HG03442 (cell line): Measurements from ENCODE around the gene PRRG4.
A peak's percentile ranks its signal among the peaks of the same experiment; 100 is the strongest.
"Not testable (repeated sequence)": the region's sequence is repeated elsewhere in the genome, so short reads cannot be mapped to it uniquely, and the experiment has no call there.

Source experiments
- ATAC-seq: cut with Tn5 transposase; IDR thresholded peaks from one replicate; pipeline ENCODE4 v1.9.1; 2021; ENCODE audit warnings: mild to moderate bottlenecking, moderate library complexity; ENCODE audit not compliant: unreplicated experiment

PRRG4 gene

DNA sequence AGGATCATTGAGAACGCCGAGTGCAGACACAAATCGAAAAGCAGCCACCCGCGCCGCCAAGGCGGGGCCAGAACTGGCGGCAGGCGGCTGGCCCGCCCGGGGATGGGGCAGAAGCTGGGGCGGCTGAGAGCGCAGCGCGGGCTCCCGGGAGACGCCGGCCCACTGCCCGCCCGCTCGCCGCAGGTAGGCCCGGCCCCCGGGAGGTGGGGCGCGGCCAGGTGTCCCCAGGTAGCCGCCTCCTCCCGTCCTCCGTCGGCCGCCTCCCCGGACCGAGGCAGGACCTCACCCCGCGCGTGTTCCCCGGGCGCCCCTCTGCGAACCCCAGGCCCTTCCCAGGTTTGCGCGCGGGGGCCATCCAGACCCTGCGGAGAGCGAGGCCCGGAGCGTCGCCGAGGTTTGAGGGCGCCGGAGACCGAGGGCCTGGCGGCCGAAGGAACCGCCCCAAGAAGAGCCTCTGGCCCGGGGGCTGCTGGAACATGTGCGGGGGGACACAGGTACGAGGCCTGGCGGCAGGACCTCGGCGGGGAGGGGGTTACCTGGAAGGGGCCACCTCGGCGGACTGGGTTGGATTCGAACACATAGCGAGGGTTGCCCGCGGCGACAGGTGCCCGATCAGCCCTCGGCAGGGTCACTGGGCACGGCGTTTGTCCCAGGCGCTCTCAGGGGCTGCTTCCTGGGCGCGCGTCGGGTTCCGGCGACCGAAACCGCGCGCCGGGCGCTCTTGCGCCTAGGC, at the start of gene PRRG4:
Gene PRRG4 (plus strand): TSS at position 248 of the 733 bp plus-strand sequence. CDS start 603 bp downstream, outside the sequence.
- ATAC-seq: peak; percentile 78

DNA sequence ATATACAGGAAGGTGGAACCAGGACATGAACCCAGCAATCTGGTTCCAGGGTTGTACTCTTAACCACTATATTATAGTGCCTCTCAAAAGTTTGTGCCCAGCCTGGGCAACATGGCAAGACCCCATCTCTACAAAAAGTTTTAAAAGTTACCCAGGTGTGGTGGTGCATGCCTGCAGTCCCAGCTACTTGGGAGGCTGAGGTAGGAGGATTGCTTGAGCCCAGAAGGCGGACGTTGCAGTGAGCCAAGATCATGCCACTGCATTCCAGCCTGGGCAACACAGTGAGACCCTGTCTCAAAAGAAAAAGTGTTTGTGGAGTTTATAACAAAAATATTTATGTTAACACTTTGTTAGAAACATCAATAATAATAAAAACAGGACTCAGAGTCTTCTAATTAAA, 48.9 kb upstream of the PRRG4 start:
- ATAC-seq: not testable (repeated sequence)

- no peak for ATAC-seq
Measured at GRCh38 chr11:32781721-32782120, 48.0 kb upstream of the PRRG4 start.

- ATAC-seq: no peak
Measured at GRCh38 chr11:32785262-32785661, 44.5 kb upstream of the PRRG4 start.

DNA sequence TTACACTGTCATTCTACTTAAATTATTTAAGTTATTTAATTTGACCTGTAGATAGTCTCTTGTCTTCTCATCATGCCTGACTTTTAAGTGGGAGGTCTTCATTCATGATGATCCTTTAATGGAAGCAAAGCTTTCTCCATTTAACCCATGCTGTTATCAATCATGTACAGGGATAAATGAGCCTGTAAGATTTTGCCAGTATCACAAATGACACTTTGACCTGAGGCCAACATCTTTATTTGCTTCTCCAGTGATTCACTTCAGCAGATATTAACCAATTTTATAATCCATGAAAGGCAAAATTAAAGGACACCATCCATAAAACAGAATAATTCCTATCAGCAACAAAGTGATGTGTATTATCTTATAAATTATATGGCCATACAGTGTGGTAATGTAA, 42.9 kb upstream of the PRRG4 start:
- no peak for ATAC-seq

DNA sequence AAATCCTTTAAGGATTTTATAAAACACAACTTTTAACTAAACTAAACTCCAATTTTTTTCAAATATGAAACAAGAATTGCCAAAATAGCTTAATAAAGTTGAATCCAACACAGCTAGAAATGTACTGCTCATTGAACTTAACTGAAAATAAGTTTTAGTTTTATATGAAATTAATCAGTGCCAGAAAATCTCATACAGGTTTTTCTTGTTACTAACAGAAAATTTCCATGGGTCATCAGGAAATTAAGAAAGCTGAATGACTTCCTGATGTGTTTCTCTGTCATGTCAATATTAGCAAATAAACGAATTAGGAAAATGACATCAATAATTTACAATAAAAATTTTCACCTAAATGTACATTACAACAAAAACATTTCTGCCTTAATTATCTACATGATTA, 38.8 kb upstream of the PRRG4 start:
- no peak for ATAC-seq

GRCh38 chr11:32792111-32792947, 37.4 kb upstream of the PRRG4 start:
- peak; percentile 24 for ATAC-seq

- ATAC-seq: peak; percentile 72
Measured at GRCh38 chr11:32792948-32793475, 36.7 kb upstream of the PRRG4 start.

GRCh38 chr11:32794439-32794838, 35.3 kb upstream of the PRRG4 start, which contains the start of gene CCDC73:
Gene CCDC73, minus strand, starts transcription at chr11:32794662. Its CDS starts 34,419 bp downstream, at chr11:32760243.
- no peak for ATAC-seq

DNA sequence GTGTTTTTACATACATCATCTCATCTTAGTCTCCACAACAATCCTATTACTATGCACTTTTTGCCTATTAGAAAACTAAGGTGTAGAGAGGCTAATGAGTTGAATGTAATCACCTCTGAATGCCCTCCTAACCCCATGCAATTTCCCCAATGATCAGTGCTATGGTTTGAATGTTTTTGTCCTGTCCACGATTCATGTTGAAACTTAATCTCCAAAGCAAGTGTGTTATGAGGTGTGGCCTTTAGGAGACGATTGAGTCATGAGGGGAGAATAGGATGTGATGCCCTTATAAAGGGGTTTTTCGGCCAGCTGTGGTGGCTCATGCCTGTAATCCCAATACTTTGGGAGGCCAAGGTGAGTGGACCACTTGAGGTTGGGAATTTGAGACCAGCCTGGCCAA, 33.3 kb upstream of the PRRG4 start:
- no peak for ATAC-seq

- peak; percentile 100 for ATAC-seq
Measured at GRCh38 chr11:32809313-32809712, 20.4 kb upstream of the PRRG4 start.

GRCh38 chr11:32817181-32817851, 12.4 kb upstream of the PRRG4 start:
- no peak for ATAC-seq

GRCh38 chr11:32817852-32818183, 11.9 kb upstream of the PRRG4 start:
- no peak for ATAC-seq

DNA sequence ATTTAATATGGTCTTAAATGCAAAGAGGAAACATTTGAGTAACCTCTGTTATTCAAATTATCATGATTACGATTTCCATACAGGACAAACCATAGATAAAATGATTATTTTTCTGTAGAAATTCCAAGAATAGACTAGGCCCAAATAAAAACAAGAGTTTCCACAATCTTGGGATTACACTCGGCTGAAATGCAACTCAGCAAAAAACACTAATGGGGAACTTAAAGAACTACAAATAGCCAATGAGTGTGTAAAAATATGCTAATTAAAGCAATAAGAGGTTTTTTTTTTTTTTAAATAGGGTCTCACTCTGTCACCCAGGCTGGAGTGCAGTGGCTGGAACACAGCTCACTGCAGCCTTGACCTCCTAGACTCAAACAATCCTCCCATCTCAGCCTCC, 10.5 kb upstream of the PRRG4 start:
- no peak for ATAC-seq

DNA sequence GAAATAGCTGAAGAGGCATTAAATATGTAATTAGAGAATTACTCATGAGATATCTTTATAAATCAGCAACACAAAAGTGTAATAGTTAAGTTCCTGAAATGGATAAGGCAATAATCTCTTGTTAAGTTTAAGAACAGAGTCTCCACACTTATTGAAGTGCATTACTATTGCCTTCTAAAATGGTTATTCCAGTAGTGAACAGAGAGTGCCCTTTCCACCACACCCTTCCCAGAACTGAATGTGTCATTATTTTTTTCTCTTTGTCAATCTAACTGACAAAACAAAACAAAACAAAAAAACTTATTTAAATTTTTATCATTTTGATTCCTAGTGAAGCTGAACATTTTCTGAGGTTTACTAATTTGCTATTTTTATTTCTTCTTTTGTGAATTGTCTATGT, 9.2 kb upstream of the PRRG4 start:
- no peak for ATAC-seq

DNA sequence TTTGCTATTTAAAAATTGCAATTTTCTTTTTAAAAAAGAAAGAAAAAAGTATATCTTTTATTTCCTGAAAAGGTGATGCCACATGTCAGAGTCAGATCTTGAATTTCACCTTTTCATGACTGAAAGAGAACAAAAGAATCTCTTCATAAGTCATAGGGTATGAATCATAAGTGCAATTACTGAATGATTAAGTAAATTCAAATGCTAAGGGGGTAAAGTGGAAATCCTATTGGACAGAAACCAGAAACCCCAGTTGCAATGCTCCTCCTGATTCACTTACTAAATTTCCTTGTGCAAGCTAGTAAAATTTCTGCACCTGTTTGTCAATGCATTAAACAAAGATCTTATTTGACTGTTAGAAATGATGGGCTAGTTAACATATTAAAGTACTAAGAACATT, 8.2 kb upstream of the PRRG4 start:
- no peak for ATAC-seq

GRCh38 chr11:32821917-32822560, 7.7 kb upstream of the PRRG4 start:
- ATAC-seq: no peak

DNA sequence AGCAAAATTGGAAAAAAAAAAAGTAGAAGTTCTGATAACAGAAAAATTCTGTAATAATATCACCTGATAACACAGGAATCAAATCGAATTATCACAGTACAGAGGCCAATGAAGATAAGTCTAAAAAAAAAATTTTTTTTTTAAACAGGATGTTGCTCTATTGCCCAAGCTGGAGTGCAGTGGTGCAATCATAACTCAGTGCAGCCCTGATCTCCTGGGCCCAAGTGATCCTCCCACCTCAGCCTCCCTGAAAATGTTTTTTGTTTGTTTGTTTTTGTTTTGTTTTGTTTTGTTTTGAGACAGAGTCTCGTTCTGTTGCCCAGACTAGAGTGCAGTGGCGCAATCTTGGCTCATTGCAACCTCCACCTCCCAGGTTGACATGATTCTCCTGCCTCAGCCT, 6.1 kb upstream of the PRRG4 start:
- ATAC-seq: not testable (repeated sequence)

DNA sequence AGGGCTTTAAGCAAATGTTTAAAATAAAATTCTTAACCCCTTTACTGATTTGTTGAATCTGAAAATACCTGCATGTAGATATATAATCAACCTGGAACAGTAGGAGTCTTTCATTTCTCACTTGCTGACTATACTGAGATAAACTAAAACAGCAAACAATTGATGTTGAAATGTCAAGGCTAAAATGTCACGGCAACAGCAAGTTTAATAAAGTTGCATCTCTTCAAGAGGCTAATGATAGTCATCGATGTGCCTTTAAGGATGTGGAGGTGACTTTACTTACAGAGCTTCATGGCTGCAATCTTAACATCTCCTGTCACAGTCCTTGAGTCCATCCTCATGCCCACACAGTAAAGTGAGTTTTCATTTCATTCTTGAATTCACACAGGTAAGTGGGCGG, 3.6 kb upstream of the PRRG4 start:
- ATAC-seq: no peak

DNA sequence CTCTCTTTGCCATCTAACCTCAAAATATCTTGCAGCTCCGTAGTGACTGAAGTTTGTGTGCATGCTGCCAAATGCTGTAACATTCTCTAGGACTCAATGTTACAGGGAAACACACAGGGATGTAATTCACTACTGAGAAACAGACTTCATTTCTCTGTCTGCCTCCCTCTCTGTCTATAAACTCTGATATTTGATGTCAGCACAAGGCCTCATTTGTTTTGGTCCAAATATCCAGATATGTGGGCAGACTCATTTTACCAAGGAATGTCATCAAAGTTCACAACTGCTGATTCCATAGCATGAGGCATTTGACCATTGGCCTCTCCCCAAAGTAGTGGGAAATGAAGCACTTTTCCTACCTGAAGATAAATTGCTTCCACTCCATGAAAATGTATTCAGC, 2.5 kb upstream of the PRRG4 start:
- no peak for ATAC-seq

DNA sequence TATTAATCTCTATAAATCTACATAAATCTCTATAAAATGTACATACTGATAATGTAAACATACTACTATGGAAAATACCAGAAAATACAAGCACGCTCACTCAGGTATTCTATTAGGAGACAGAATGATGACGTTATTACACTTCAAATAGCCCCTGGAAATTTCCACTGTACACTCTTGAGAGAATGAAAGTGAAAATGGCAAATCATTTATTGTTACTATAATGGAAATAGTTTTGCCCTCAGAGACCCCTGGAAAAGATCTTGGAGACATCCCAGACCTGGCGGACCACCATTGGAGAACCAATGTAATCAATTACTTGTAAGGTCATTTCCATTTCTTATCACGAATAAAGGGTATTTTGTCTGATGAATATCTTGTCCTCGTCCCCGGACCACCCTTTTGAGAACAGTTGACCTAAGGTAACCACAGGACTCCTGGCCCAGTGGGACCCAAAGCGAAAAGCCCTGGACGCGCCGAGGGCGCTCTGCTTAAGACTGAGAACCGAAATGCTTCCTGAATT, 509 bp upstream of the PRRG4 start:
- peak; percentile 29 for ATAC-seq
